Stomach smooth muscle (tissue), 2 donors: ENCODE data around the gene TMEM62.
"Not testable (repeated sequence)": the region's sequence is repeated elsewhere in the genome, so short reads cannot be mapped to it uniquely, and the experiment has no call there.

Experiments used
- H3K27ac ChIP-seq: one replicate; pipeline ENCODE4 v1.7.0; 2013; ENCODE audit warnings: mild to moderate bottlenecking, low read length, inconsistent platforms
- H3K27me3 ChIP-seq, 2 donors: one replicate each; pipeline ENCODE4 v1.7.0; 2013; ENCODE audit warnings: low read length in 2 of 2; ENCODE audit not compliant: insufficient read depth in 2 of 2, control insufficient read depth in 1 of 2
- H3K36me3 ChIP-seq, 2 donors: one replicate each; pipeline ENCODE4 v1.7.0; 2013; ENCODE audit warnings: low read length in 2 of 2; ENCODE audit not compliant: control insufficient read depth in 2 of 2, insufficient read depth in 2 of 2
- H3K4me1 ChIP-seq: one replicate; pipeline ENCODE4 v1.7.0; 2013; ENCODE audit warnings: low read length; ENCODE audit not compliant: control insufficient read depth, insufficient read depth
- H3K4me3 ChIP-seq, 2 donors: one replicate each; pipeline ENCODE4 v1.7.0; 2013; ENCODE audit warnings: low read length in 2 of 2
- H3K9ac ChIP-seq, 2 donors: one replicate each; pipeline ENCODE4 v1.7.0; 2013; ENCODE audit warnings: low read length in 2 of 2, mild to moderate bottlenecking in 1 of 2
- H3K9me3 ChIP-seq, 2 donors: one replicate each; pipeline ENCODE4 v1.7.0; 2013; ENCODE audit warnings: low read length in 2 of 2; ENCODE audit not compliant: control insufficient read depth in 2 of 2
- donor health status: healthy.
- donor health status: Pancreatic carcinoma.

TMEM62 gene

DNA sequence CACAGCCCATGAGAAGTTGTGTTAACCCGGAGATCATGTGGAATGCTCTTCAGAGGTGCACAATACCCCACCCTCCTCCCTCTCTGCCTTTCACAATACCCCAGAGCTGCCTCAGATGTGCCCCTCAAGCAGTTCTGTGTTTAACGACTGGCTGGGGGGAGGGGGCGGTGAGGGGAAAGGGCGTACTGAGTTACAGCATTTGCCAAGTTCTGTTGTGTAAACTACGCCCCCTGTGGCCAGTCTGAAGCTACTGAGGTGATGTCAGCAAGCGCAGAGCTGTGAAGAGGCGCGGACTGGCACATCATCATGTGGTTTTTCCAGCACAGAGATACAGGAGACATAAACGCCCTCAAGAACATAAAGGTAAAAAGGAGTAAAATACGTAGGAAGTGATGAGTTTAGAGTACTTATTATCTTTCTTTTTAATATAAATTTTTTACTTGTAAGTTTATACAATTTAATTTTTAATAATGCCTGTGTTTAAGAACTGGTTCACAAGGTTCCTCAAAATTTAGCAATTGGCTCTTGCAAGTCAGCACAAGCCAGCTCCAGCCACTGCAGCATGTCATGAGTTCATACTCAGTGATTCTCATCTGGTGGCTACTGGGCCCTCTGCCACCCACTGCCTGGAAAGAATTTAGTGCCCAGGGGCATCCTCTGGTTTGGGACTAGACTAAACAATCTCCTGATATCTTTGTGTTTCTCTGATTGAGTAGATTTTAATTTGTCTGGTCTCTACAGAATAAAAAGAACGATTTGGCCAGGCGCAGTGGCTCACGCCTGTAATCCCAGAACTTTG is 85.7 kb downstream of the TMEM62 start:
- Histone ChIP-seq H3K27me3 (peaks cover 3 to 6% of the 10 kb centered on the region in 2 donors), H3K36me3 (no peaks in the 10 kb centered on the region), H3K27ac (no peak overlapping the region), H3K9me3 (no peaks in the 10 kb centered on the region), H3K4me1 (no peaks in the 10 kb centered on the region), H3K4me3 (no peak overlapping the region), H3K9ac (no peak overlapping the region)

DNA sequence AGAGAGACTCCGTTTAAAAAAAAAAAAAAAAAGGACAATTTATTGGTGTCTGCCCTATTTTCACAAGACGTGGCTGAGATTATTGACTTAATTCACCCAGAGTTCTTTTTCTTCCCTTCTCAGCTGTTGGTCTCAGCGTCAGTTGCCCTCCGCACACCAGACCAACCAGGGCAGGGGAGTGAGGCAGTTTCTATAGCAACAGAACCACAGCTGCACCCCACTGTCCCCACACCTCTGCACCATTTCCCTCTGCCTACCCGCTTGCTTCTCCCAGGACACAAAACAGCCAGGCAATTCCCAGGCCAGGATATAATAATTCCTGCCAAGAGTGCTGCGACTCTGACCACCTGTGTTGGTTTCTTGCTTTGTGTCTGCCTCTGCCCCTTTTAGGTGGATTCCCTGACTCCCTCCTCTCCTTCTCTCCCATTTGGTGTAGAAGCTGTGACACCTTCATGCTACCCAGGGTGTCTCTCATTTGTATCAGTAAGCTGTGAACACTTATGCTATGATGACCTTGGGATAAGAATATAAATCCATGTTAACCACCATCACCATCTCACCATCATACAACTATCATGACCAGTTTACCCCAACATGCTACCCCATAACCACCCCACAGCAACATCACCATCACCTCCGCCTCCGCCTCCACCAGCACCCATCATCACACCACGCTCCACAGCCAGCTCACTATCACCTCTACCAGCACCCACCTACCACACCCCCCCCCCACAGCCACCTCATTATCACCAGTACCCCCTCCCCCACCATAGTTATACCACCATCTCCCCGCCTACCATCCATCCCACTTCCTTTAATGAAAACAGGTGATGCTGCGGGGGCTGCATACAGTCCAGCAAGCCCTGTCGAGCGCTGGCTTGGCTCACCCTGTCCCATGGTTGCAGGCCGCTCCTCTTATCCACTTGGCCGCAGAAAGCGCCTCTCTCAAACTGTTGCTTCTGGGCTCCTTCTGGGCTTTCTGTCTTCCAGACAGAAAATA is 86.8 kb downstream of the TMEM62 start:
- Histone ChIP-seq H3K4me1 (peaks cover under 1% of the 10 kb centered on the region), H3K36me3 (no peaks in the 10 kb centered on the region), H3K9me3 (no peaks in the 10 kb centered on the region), H3K27me3 (peaks cover 3 to 6% of the 10 kb centered on the region in 2 donors), H3K9ac (no peak overlapping the region), H3K4me3 (no peak overlapping the region), H3K27ac (no peak overlapping the region)

DNA sequence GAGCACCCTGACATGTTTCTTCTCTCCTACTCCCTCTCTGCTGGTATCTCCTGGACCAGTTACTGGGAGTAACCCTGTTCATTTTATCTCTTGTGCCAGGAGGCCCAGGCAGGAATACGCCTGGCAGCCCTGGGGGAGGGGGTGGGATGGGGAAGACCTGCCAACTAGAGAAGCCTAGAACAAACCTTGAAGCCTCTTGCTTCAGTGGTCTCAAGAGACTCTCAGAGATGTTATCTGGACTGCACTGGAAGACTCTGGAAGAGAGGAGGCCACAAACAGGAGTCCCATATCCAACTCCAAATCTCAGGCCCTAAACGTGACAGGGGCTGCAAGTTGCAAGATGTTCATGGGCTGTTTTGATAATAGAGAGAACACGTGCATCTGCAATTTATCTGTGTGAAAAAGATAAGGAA is 87.6 kb downstream of the TMEM62 start, which contains the start of gene EPB42:
Gene EPB42 (minus strand): TSS at position 28 of the 413 bp plus-strand sequence. CDS start 193 bp downstream, outside the sequence.
- Histone ChIP-seq H3K9ac (no peak within 1 kb of the TSS), H3K27ac (no peak within 1 kb of the TSS), H3K9me3 (no peaks in the 10 kb centered on the region), H3K4me3 (no peak within 1 kb of the TSS), H3K27me3 (peaks cover 3 to 6% of the 10 kb centered on the region in 2 donors), H3K36me3 (no peaks in the 10 kb centered on the region), H3K4me1 (peaks cover 3% of the 10 kb centered on the region)

DNA sequence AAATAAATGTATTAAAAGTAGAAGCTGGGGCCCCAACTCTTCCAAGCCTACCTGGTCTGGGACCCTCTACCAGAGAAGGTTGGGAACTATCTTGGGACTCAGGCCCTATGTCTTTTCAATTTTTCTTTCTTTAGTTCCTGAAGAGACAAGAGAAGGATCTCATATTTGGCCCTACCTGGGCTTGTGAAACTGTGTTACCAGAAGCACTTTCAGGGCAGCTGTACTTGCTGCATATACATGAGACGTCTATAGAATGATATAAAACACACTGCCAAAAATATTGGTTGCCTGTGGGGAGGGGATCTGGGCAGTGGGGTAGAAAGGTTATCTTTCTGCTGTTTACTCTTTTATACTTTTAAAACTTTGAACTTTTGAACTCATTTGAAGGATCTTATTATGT is 88.0 kb downstream of the TMEM62 start:
- Histone ChIP-seq H3K36me3 (no peaks in the 10 kb centered on the region), H3K27ac (no peak overlapping the region), H3K4me3 (no peak overlapping the region)

DNA sequence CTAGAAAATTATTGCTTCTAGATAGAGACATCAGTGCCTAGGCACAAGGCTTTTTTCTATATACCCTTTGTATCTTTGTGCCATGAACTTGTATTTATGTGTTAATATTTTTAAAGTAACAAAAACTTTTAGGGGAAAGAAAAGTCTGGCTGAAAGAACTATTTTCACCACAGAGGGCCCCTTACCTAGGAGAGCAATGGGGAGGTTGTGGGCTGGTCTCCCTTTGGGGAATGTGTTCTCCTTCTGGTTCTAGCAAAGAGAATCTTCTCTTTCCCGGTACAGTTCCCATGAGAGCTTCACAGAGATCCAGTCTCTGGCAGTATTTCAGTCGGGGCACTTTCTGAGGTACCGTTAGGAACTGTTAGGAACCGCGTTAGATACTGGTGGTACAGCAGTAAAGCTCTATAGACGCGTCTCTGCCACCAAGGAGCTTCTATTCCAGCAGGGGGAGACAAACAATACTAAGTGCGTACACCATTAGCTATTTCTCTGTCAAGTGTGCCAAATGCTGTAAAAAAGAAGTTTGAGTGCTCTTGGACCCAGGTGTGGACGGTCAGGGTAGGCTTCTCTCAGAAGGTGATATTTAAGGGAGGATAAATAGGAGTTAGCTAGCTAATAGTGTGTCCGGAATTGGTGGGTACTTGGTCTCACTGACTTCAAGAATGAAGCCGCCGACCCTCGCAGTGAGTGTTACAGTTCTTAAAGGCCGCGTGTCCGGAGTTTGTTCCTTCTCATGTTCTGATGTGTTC is 92.0 kb downstream of the TMEM62 start:
- no peaks in the 10 kb centered on the region for H3K36me3 ChIP-seq
- H3K4me1 ChIP-seq = peaks cover 3% of the 10 kb centered on the region
- no peak overlapping the region for H3K4me3 ChIP-seq
- no peaks in the 10 kb centered on the region for H3K9me3 ChIP-seq
- no peak overlapping the region for H3K9ac ChIP-seq
- no peaks in the 10 kb centered on the region for H3K27me3 ChIP-seq
- H3K27ac ChIP-seq = no peak overlapping the region

More for the DNA sequence above, 88.0 kb downstream of the TMEM62 start:
- Histone ChIP-seq H3K4me1 (peaks cover 3% of the 10 kb centered on the region), H3K9ac (no peak overlapping the region), H3K9me3 (no peaks in the 10 kb centered on the region), H3K27me3 (peaks cover 3 to 6% of the 10 kb centered on the region in 2 donors)

DNA sequence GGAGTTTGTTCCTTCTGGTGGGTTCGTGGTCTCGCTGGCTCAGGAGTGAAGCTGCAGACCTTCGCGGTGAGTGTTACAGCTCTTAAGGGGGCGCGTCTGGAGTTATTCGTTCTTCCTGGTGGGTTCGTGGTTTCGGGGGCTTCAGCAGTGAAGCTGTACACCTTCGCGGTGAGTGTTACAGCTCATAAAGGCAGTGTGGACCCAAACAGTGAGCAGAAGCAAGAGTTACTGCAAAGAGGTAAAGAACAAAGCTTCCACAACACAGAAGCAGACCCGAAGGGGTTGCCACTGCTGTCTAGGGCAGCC is 92.5 kb downstream of the TMEM62 start:
- H3K36me3 ChIP-seq, H3K4me1 ChIP-seq, H3K9ac ChIP-seq: not testable (repeated sequence)

DNA sequence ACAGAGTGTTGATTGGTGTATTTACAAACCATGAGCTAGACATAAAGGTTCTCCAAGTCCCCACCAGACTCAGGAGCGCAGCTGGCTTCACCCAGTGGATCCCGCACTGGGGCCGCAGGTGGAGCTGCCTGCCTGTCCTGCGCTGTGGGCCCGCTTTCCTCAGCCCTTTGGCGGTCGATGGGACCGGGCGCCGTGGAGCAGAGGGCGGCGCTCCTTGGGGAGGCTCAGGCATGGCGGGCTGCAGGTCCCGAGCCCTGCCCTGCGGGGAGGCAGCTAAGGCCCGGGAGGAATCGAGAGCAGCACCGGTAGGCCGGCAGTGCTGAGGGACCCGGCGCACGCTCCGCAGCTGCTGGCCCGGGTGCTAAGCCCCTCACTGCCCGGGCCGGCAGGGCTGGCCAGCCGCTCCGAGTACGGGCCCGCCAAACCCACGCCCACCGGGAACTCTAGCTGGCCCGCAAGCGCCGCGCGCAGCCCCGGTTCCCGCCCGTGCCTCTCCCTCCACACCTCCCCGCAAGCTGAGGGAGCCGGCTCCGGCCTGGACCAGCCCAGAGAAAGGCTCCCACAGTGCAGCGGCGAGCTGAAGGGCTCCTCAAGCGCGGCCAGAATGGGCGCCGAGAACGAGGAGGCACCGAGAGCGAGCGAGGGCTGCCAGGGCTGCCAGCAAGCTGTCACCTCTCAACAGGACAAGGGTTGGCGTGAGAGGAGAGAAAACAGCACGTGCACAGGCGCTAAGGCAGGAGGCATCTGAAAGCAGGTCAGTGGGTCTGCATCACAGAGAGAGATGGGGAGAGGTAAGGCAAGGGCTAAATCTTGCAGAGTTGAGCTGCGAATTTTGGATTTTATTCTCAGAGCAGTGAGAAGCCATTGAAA is 93.3 kb downstream of the TMEM62 start:
- no peak overlapping the region for H3K4me3 ChIP-seq
- no peak overlapping the region for H3K9ac ChIP-seq
- H3K27me3 ChIP-seq = no peaks in the 10 kb centered on the region
- H3K9me3 ChIP-seq = no peaks in the 10 kb centered on the region
- peaks cover 3% of the 10 kb centered on the region for H3K4me1 ChIP-seq
- no peak overlapping the region for H3K27ac ChIP-seq
- no peaks in the 10 kb centered on the region for H3K36me3 ChIP-seq

More for the DNA sequence above, 92.5 kb downstream of the TMEM62 start:
- not testable (repeated sequence) for H3K27ac ChIP-seq, H3K9me3 ChIP-seq, H3K27me3 ChIP-seq, H3K4me3 ChIP-seq

DNA sequence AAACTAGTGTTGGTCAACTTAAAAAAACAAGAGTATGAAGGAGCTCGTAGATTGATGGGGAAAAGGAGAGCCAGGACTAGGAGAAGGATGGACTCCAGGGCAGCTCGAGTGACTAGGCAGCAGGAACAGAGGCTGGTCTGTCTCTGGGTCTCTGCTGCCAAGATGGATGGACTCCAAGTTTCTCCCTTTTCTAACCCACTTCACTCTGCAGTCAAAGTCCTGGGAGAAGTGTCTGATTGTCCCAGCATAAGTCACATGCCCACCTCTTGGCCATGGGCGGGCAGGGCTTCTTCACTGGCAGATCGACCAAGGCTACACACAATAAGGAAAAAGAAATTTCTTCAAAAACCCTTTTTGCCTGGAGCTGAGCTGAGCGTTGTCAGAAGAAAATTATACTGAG is 96.6 kb downstream of the TMEM62 start:
- no peak overlapping the region for H3K27ac ChIP-seq
- no peak overlapping the region for H3K4me3 ChIP-seq
- peaks cover 3% of the 10 kb centered on the region for H3K4me1 ChIP-seq

DNA sequence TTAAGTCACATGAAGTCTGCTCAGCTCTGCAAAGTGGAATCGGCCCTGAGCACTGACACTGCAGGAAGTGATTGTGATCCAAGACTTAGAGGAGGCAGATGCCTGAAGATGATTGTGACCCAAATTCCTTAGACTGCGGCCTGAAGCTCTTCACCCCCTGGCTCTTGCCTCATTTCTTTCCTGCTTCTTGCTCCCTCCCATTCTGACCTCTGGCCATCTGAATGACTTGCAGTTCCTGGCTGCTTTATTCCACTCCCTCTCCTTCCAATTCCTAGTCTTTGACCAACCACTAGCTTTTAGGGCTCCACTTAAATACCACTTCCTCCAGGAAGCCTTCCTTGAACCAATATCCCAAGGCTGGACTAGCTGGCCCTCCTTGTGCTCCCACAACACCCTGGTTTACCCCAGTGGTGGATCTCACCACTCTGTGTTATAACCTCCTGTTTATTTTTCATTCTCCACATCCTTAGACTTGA is 97.3 kb downstream of the TMEM62 start:
- H3K36me3 ChIP-seq = no peaks in the 10 kb centered on the region

More for the DNA sequence above, 96.6 kb downstream of the TMEM62 start:
- Histone ChIP-seq H3K9ac (no peak overlapping the region), H3K9me3 (no peaks in the 10 kb centered on the region), H3K27me3 (no peaks in the 10 kb centered on the region), H3K36me3 (no peaks in the 10 kb centered on the region)

More for the DNA sequence above, 97.3 kb downstream of the TMEM62 start:
- Histone ChIP-seq H3K9me3 (no peaks in the 10 kb centered on the region), H3K4me1 (no peaks in the 10 kb centered on the region), H3K4me3 (no peak overlapping the region), H3K27me3 (no peaks in the 10 kb centered on the region), H3K9ac (no peak overlapping the region), H3K27ac (no peak overlapping the region)
